ENCODE data around the gene ZFP3. TPM values are rescaled to one million over a fixed set of nuclear protein-coding genes. Genes with fewer than 3 reads are reported as not detected.

Gene ZFP3
- total RNA-seq, 1 donor = 3.6 TPM

GRCh38 chr17:5042157-5043022 is 35.9 kb upstream of the ZFP3 start:
- no peak for DNase-seq (ENCODE audit: insufficient read length, low spot score, missing footprints)
- no peaks in the 10 kb centered on the region for H3K27me3 ChIP-seq (ENCODE audit: insufficient read depth, low read length)
- H3K4me3 ChIP-seq (ENCODE audit: insufficient read depth, low read length) = no peak overlapping the region
- H3K79me2 ChIP-seq (ENCODE audit: insufficient read depth, low read length) = no peaks in the 10 kb centered on the region
- H3K9me3 ChIP-seq (ENCODE audit: low read depth, low read length) = no peaks in the 10 kb centered on the region
- H3K4me1 ChIP-seq (ENCODE audit: insufficient read depth, low read length) = no peaks in the 10 kb centered on the region
- H3K27ac ChIP-seq (ENCODE audit: low read depth, low read length) = no peak overlapping the region
- H4K20me1 ChIP-seq (ENCODE audit: insufficient read depth, low read length) = no peaks in the 10 kb centered on the region
- no peak overlapping the region for H2AFZ ChIP-seq (ENCODE audit: low read length)
- no peak for TF ChIP-seq CTCF (IDR thresholded peaks at IDR 0.05; ENCODE audit: extremely low read depth, low read depth, low read length)
- H3K4me2 ChIP-seq (ENCODE audit: insufficient read depth, low read length) = no peak overlapping the region
- no peaks in the 10 kb centered on the region for H3K36me3 ChIP-seq (ENCODE audit: insufficient read depth, low read length)

- no peaks in the 10 kb centered on the region for H3K27me3 ChIP-seq (ENCODE audit: insufficient read depth, low read length)
- H3K27ac ChIP-seq (ENCODE audit: low read depth, low read length) = no peak overlapping the region
- H4K20me1 ChIP-seq (ENCODE audit: insufficient read depth, low read length) = no peaks in the 10 kb centered on the region
- H3K79me2 ChIP-seq (ENCODE audit: insufficient read depth, low read length) = no peaks in the 10 kb centered on the region
- H3K4me2 ChIP-seq (ENCODE audit: insufficient read depth, low read length) = no peak overlapping the region
- H3K9me3 ChIP-seq (ENCODE audit: low read depth, low read length) = no peaks in the 10 kb centered on the region
- no peak for DNase-seq (ENCODE audit: insufficient read length, low spot score, missing footprints)
- no peaks in the 10 kb centered on the region for H3K36me3 ChIP-seq (ENCODE audit: insufficient read depth, low read length)
- no peaks in the 10 kb centered on the region for H3K4me1 ChIP-seq (ENCODE audit: insufficient read depth, low read length)
- no peak overlapping the region for H3K4me3 ChIP-seq (ENCODE audit: insufficient read depth, low read length)
- no peak overlapping the region for H2AFZ ChIP-seq (ENCODE audit: low read length)
- TF ChIP-seq CTCF (IDR thresholded peaks at IDR 0.05; ENCODE audit: extremely low read depth, low read depth, low read length) = no peak
These were observed 34.7 kb upstream of the ZFP3 start for GRCh38 chr17:5043524-5043923.

GRCh38 chr17:5044630-5045029 is 33.6 kb upstream of the ZFP3 start:
- Histone ChIP-seq H3K4me3 (ENCODE audit: insufficient read depth, low read length) (no peak overlapping the region), H4K20me1 (ENCODE audit: insufficient read depth, low read length) (no peaks in the 10 kb centered on the region), H3K27ac (ENCODE audit: low read depth, low read length) (no peak overlapping the region), H3K36me3 (ENCODE audit: insufficient read depth, low read length) (no peaks in the 10 kb centered on the region), H3K27me3 (ENCODE audit: insufficient read depth, low read length) (no peaks in the 10 kb centered on the region), H2AFZ (ENCODE audit: low read length) (no peak overlapping the region), H3K4me2 (ENCODE audit: insufficient read depth, low read length) (no peak overlapping the region), H3K4me1 (ENCODE audit: insufficient read depth, low read length) (no peaks in the 10 kb centered on the region), H3K79me2 (ENCODE audit: insufficient read depth, low read length) (no peaks in the 10 kb centered on the region), H3K9me3 (ENCODE audit: low read depth, low read length) (no peaks in the 10 kb centered on the region)
- no peak for TF ChIP-seq CTCF (IDR thresholded peaks at IDR 0.05; ENCODE audit: extremely low read depth, low read depth, low read length)
- DNase-seq (ENCODE audit: insufficient read length, low spot score, missing footprints) = no peak

GRCh38 chr17:5045496-5045895 is 32.8 kb upstream of the ZFP3 start:
- no peak overlapping the region for H2AFZ ChIP-seq (ENCODE audit: low read length)
- H4K20me1 ChIP-seq (ENCODE audit: insufficient read depth, low read length) = no peaks in the 10 kb centered on the region
- no peaks in the 10 kb centered on the region for H3K79me2 ChIP-seq (ENCODE audit: insufficient read depth, low read length)
- no peaks in the 10 kb centered on the region for H3K36me3 ChIP-seq (ENCODE audit: insufficient read depth, low read length)
- no peak overlapping the region for H3K4me2 ChIP-seq (ENCODE audit: insufficient read depth, low read length)
- no peaks in the 10 kb centered on the region for H3K27me3 ChIP-seq (ENCODE audit: insufficient read depth, low read length)
- H3K4me3 ChIP-seq (ENCODE audit: insufficient read depth, low read length) = no peak overlapping the region
- no peaks in the 10 kb centered on the region for H3K9me3 ChIP-seq (ENCODE audit: low read depth, low read length)
- H3K4me1 ChIP-seq (ENCODE audit: insufficient read depth, low read length) = no peaks in the 10 kb centered on the region
- no peak overlapping the region for H3K27ac ChIP-seq (ENCODE audit: low read depth, low read length)
- no peak for DNase-seq (ENCODE audit: insufficient read length, low spot score, missing footprints)
- TF ChIP-seq CTCF (IDR thresholded peaks at IDR 0.05; ENCODE audit: extremely low read depth, low read depth, low read length) = no peak
